T follicular helper cell (primary cell): ENCODE results near the gene NRXN3.
A peak's percentile ranks its signal among the peaks of the same experiment; 100 is the strongest.
"Not testable (repeated sequence)": the region's sequence is repeated elsewhere in the genome, so short reads cannot be mapped to it uniquely, and the experiment has no call there.

Experiments used
- DNase-seq: peaks from one replicate; pipeline ENCODE4 v3.0.0-alpha.2; 2020; ENCODE audit warnings: low read depth

NRXN3 gene

DNA sequence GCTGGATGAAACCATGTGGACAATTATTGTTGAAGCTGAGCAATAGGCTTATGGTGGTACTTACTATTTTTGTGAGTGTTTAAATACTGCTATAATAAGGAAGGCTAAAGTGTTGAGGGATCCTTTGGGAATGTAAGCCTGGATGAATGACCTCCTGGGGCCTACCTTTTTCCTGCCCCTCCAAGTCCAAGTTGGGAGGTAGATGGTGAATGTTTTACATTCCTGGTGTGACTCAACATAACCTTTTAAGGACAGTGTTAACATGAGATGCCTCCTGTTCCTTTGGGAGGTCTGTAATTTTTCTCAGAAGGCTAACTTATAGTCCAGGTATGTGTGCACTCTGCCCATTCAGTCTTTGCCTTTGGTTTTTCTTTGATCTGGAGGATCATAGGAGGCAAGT is 315.9 kb downstream of the NRXN3 start:
- DNase-seq = no peak

DNA sequence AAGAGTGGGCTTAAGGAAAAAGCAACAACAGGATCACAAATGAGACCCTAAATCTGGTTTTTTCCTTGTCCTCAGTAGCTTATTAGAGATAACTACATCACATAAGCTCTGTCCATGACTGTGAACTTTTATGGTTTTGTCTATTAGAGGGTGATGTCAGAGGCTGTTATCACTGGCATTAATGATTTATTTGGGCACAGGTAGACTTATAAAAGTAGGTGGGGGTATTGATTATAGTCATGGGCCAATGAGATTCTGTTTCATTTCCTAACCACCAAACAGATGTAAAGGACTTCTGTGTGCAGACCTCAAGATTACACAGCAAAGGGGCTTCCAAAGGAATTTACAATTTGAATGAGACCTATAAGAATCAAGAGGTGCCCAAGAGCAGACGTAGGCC is 316.4 kb downstream of the NRXN3 start:
- DNase-seq = no peak

- DNase-seq = not testable (repeated sequence)
Observed at GRCh38 chr14:78487573-78487972, 317.4 kb downstream of the NRXN3 start.

DNA sequence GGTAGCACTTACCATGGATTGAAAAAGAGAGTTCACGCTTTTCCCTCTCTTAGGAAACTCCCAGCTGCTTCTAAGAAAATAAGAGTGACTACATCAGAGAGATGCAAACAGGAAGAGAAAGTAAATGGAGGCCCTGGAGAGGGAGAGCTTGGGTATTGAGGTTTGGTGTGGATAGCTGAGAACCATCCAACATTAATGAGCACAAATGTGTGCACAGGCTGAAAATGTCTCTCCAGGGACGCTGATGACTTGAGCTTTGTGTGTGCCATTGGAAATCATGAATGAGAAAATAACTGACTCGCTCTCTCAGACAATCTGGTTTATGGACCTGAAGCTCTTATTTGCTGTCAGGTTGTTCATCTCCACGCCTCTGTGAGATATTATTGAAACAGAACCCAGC is 318.8 kb downstream of the NRXN3 start:
- no peak for DNase-seq

DNA sequence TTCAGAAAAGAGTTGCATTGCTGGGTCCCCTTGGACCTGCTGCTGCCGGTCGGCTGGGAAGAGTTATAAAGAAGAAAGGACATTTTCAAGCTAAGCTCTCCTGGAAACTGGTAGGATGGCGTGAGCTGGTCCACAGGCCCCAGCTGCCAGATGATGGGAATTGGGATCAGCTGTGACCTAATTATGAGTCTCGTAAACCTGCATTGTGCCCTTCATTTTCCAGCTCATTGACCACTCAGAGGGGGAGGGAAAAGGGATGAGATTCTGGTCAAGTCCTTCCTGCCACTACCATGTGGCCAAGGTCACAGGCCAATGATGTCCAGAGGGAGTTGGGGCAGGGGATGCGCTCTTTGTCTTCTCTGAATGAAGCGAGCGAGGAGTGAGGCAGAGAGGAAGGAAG is 320.9 kb downstream of the NRXN3 start:
- no peak for DNase-seq

- DNase-seq = no peak
Observed at GRCh38 chr14:78498062-78498595, 328.0 kb downstream of the NRXN3 start.

- no peak for DNase-seq
Observed at GRCh38 chr14:78501909-78502308, 331.7 kb downstream of the NRXN3 start.

DNA sequence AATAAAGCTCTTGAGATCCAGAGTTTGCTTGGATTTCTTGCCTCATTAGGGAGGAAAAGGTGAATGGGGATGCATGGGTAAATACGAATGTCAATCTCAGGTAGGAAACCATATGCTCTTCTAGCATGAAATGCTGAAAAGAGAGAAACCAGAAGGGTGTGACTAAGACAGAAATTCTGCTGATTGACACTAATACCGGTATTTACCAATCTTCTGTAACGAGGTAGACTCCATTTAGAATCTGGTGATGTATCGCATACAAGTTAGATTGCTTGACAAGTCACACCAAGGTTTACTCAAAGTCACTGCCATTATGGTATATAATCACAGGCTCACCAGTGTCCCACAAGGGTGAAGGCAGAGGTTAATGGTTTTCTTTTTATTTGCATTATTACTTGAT is 337.9 kb downstream of the NRXN3 start:
- DNase-seq = no peak

- no peak for DNase-seq
Observed at GRCh38 chr14:78509516-78509915, 339.3 kb downstream of the NRXN3 start.

- DNase-seq = no peak
Observed at GRCh38 chr14:78512021-78512420, 341.8 kb downstream of the NRXN3 start.

DNA sequence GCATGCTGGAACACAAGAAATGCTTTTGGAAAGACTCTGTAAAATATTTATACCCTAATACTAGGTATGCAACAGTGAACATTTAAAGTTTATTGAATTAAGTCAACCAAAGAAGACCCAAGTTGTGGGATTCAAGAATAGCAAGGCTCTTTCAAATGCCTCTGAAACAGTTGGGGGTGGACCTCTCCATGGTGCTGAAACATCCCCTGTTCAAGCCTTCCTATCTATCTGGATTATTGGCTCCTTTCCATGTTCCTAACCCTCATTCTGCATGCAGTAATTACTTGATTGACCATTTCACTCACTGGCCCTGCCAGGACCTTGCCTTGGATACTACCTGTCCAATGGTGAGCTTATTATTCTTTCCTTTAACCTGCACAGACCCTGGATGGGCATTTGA is 349.7 kb downstream of the NRXN3 start:
- DNase-seq = peak; percentile 1

- DNase-seq = no peak
Observed at GRCh38 chr14:78524196-78524595, 354.0 kb downstream of the NRXN3 start.

DNA sequence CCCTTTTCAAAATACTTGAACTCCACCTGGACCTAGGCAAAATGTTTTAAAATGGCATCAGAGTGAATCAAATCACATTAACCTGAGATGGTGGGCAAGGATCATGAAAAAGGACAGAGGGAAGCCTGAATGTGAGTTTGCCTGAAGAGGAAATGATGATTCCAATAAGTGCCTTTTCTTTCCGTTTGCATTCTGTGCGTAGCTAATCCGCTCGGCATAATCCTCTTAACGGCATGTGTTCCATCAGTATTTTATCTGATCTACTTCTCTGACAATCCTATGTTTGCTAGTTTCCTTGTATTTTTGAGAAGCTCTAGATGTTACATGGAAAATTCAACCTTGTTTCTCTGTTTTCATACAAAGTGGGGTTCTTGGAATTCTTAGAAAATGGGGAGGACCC is 354.6 kb downstream of the NRXN3 start:
- DNase-seq = no peak

- no peak for DNase-seq
Observed at GRCh38 chr14:78530078-78530477, 359.9 kb downstream of the NRXN3 start.

- no peak for DNase-seq
Observed at GRCh38 chr14:78534141-78534540, 364.0 kb downstream of the NRXN3 start.

DNA sequence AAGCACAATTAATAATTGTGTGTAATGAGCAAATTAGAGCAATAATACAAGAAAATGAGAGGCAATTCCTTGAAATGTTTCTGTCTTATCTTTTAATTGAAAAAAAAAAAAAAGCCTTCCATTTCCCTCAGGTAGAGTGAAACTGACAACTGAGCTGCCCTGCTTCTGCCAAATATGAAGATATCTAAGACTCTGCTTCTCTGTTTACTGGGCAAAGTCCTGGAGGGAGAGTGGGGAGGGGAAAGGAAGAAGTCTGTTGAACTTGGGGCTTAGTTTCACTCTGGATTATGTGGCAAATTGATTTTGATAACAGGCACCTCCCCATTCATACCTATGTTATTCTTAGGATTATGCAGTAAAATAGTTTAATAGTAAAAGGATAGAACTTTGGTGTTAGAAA is 364.9 kb downstream of the NRXN3 start:
- no peak for DNase-seq

DNA sequence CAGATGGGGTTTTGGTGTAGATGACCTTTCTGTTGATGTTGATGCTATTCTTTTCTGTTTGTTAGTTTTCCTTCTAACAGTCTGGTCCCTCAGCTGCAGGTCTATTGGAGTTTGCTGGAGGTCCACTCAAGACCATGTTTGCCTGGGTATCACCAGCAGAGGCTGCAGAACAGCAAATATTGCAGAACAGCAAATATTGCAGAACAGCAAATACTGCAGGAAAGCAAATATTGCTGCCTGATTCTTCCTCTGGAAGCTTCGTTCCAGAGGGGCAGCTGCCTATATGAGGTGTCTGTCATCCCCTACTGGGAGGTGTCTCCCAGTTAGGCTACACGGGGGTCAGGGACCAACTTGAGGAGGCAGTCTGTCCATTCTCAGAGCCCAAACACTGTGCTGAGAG is 371.6 kb downstream of the NRXN3 start:
- DNase-seq = not testable (repeated sequence)

GRCh38 chr14:78543433-78543832 is 373.3 kb downstream of the NRXN3 start:
- DNase-seq = no peak

DNA sequence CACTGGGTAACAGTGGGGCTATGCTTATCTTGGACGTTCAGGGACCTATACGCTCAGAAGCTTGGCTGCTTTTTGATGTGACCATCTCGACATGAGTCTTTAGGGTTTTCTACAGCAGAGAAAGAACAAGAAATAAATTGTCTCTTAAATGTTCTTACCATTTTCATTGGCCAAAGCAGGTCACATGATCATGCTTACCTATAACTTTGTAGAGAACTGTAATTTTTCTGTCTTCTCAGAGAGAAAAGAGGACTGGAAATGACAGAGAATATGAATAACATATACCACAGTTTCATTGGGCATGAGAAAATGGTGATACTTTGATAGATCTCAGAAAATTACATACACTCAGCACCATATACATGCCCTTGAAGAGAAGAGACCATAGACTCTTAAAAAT is 390.9 kb downstream of the NRXN3 start:
- no peak for DNase-seq

GRCh38 chr14:78566026-78566858 is 396.1 kb downstream of the NRXN3 start:
- DNase-seq = peak; percentile 27

GRCh38 chr14:78566859-78567172 is 396.6 kb downstream of the NRXN3 start:
- no peak for DNase-seq

DNA sequence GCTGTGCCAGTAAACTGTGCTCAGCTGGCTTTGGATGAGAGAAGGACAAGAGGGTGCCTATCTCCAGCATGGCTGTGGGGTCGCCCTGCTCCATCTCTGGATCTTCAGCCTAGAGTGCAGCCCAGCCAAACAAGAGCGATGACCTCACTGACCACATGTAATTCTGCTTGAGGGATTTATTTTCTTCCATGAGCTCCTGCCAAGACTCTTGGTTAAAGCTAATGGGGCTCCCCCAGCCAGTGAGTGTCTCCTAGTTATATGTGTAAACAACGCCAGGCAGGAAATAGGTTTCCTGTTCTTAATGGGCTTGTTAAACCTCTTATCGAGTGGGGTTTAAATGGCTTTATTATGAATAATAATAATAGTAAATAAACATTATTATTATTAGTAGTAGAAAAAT is 397.2 kb downstream of the NRXN3 start:
- DNase-seq = no peak

- DNase-seq = not testable (repeated sequence)
Observed at GRCh38 chr14:78573736-78574135, 403.6 kb downstream of the NRXN3 start.
